Right atrium auricular region (tissue), 2 donors: Measurements from ENCODE around the gene WFS1. TPM values are rescaled to one million over a fixed set of nuclear protein-coding genes. Genes with fewer than 3 reads are reported as not detected.

Source experiments
- DNase-seq: peaks from one replicate; pipeline ENCODE4 v3.0.0-alpha.2; 2019; ENCODE audit warnings: low spot score
- H3K27ac ChIP-seq, 2 donors: fragments of 200-600 bp; sonication (generic); 1 replicate in 1 of 2; 2 replicates in 1 of 2; pipeline ENCODE4 v1.5.1; 2016 to 2019
- H3K27me3 ChIP-seq, 2 donors: fragments of 200-600 bp; sonication (generic); one replicate each; pipeline versions ENCODE4 v1.5.1 to v1.6.0; 2017 to 2019
- H3K36me3 ChIP-seq: fragments of 200-600 bp; sonication (generic); one replicate; pipeline ENCODE4 v1.5.1; 2016
- H3K4me1 ChIP-seq, 2 donors: fragments of 200-600 bp; sonication (generic); one replicate each; pipeline versions ENCODE4 v1.5.1 to v1.6.0; 2017 to 2019
- H3K4me3 ChIP-seq, 2 donors: fragments of 200-600 bp; sonication (generic); 1 replicate in 1 of 2; 2 replicates in 1 of 2; pipeline ENCODE4 v1.5.1; 2017 to 2019; ENCODE audit warnings: mild to moderate bottlenecking in 1 of 2, moderate library complexity in 1 of 2
- H3K9me3 ChIP-seq, 2 donors: fragments of 200-600 bp; sonication (generic); one replicate each; pipeline ENCODE4 v1.5.1; 2019
- total RNA-seq, 2 donors: library from RNA; depleted of rRNA; stranded (reverse); fragments of >200 nt; gene quantifications; one replicate each; pipeline ENCODE4 v1.1.0, GENCODE V29; 2016
- TF ChIP-seq, protein P1 (sequence below), 2 donors: fragments of 200-600 bp; sonication (generic); IDR thresholded peaks; one replicate each; pipeline ENCODE4 v1.5.1; 2019; ENCODE audit warnings: antibody characterized with exemption in 2 of 2

Gene WFS1
- total RNA-seq, 2 donors from 2014 or later = 111 to 112 TPM

- Histone ChIP-seq H3K27ac (no peak overlapping the region), H3K4me1 (peaks cover 0 to 9% of the 10 kb centered on the region in 2 donors), H3K27me3 (no peaks in the 10 kb centered on the region), H3K36me3 (no peaks in the 10 kb centered on the region), H3K9me3 (no peaks in the 10 kb centered on the region), H3K4me3 (no peak overlapping the region)
- no peak for DNase-seq
- TF ChIP-seq, protein P1, sequence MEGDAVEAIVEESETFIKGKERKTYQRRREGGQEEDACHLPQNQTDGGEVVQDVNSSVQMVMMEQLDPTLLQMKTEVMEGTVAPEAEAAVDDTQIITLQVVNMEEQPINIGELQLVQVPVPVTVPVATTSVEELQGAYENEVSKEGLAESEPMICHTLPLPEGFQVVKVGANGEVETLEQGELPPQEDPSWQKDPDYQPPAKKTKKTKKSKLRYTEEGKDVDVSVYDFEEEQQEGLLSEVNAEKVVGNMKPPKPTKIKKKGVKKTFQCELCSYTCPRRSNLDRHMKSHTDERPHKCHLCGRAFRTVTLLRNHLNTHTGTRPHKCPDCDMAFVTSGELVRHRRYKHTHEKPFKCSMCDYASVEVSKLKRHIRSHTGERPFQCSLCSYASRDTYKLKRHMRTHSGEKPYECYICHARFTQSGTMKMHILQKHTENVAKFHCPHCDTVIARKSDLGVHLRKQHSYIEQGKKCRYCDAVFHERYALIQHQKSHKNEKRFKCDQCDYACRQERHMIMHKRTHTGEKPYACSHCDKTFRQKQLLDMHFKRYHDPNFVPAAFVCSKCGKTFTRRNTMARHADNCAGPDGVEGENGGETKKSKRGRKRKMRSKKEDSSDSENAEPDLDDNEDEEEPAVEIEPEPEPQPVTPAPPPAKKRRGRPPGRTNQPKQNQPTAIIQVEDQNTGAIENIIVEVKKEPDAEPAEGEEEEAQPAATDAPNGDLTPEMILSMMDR (IDR thresholded peaks at IDR 0.05) = no peak
These were observed 23.4 kb upstream of the WFS1 start for GRCh38 chr4:6246170-6246634.

- no peak overlapping the region for H3K4me3 ChIP-seq
- TF ChIP-seq, protein P1 (IDR thresholded peaks at IDR 0.05) = no peak
- no peak overlapping the region for H3K27ac ChIP-seq
- DNase-seq = no peak
- peaks cover 0 to 9% of the 10 kb centered on the region in 2 donors for H3K4me1 ChIP-seq
- no peaks in the 10 kb centered on the region for H3K9me3 ChIP-seq
- no peaks in the 10 kb centered on the region for H3K36me3 ChIP-seq
- H3K27me3 ChIP-seq = no peaks in the 10 kb centered on the region
These were observed 21.3 kb upstream of the WFS1 start for GRCh38 chr4:6248394-6248793.

DNA sequence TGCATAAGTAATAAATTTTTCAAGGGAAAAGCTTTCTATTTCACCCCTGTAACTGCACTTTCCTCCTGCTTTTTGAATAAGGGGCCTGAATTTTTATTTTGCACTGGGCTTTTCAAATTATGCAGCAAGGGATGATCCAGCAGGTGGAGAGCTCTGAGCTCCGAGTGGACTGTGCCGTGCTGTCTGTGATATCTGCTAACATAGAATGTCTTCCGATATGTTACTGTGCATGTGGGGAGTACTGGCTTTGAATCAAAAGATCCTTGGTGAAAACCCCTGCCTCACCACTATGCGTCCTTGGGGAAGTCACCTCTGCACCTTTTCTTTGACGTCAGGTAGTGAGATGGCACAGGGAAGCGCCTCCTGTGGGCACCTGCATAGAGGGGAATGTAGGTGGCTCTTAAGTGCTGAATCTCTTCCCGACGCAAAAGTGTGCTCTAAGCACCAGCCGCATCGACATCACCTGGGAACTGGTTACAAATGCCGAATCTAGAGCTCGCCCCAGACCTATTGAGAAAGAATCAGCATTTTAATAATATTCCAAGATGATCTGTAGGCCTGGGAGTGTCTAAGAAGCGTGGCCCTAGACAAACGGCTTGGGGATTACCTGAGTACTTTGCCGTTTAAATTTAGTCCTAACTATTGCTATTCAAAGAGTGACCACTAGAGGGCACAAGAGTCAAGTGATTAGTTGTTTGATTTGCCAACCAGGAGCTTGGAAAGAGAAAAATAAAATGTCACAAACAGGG, 19.2 kb upstream of the WFS1 start:
- H3K9me3 ChIP-seq = no peaks in the 10 kb centered on the region
- no peak overlapping the region for H3K27ac ChIP-seq
- H3K36me3 ChIP-seq = no peaks in the 10 kb centered on the region
- DNase-seq = no peak
- no peak overlapping the region for H3K4me3 ChIP-seq
- no peaks in the 10 kb centered on the region for H3K27me3 ChIP-seq
- TF ChIP-seq, protein P1 (IDR thresholded peaks at IDR 0.05) = peak; percentile 69 to 87
- H3K4me1 ChIP-seq = peaks cover 0 to 4% of the 10 kb centered on the region in 2 donors

DNA sequence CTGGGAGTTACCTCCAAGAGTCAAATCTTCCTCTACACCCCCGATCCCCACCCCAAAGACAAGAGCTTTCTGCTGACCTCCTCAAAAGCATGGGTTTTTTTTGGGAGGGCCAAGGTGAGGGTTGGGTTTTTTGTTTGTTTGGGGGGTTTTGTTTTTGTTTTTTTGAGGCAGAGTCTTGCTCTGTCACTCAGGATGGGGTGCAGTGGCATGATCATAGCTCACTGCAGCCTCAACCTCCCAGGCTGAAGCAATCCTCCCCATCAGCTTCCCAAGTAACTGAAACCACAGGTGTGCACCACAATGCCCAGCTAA, 18.7 kb upstream of the WFS1 start:
- no peaks in the 10 kb centered on the region for H3K9me3 ChIP-seq
- TF ChIP-seq, protein P1 (IDR thresholded peaks at IDR 0.05) = peak in 1 of 2 donors; percentile 42
- no peaks in the 10 kb centered on the region for H3K27me3 ChIP-seq
- H3K4me3 ChIP-seq = no peak overlapping the region
- no peaks in the 10 kb centered on the region for H3K36me3 ChIP-seq
- H3K4me1 ChIP-seq = no peaks in the 10 kb centered on the region
- DNase-seq = no peak
- H3K27ac ChIP-seq = no peak overlapping the region

GRCh38 chr4:6251365-6251764, 18.3 kb upstream of the WFS1 start:
- Histone ChIP-seq H3K4me3 (no peak overlapping the region), H3K4me1 (no peaks in the 10 kb centered on the region), H3K36me3 (no peaks in the 10 kb centered on the region), H3K27me3 (no peaks in the 10 kb centered on the region), H3K27ac (no peak overlapping the region), H3K9me3 (no peaks in the 10 kb centered on the region)
- DNase-seq = no peak
- TF ChIP-seq, protein P1 (IDR thresholded peaks at IDR 0.05) = no peak

DNA sequence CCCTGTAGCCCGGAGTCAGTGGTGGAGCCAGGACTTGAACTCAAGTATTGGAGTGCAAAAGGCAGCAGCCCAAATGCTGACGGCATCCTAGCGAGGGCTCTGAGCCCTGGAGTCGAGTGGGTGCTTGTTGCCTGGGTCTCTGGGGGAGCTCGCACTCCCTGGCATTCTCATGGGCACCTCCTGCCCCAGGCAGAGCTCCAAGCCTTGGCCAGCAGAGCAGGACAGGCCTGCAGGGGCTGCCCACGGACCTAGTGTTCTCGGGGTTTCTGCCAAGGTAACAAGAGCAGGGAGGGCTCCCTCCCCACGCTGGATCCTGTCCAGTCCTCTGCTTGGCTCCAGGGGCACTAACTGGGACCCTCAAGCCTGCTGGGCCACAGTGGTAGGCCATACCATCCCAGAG, 17.6 kb upstream of the WFS1 start:
- Histone ChIP-seq H3K27me3 (no peaks in the 10 kb centered on the region), H3K27ac (no peak overlapping the region), H3K9me3 (no peaks in the 10 kb centered on the region), H3K4me1 (no peaks in the 10 kb centered on the region), H3K4me3 (no peak overlapping the region), H3K36me3 (no peaks in the 10 kb centered on the region)
- TF ChIP-seq, protein P1 (IDR thresholded peaks at IDR 0.05) = no peak
- DNase-seq = no peak
